GM18519 (cell line): ENCODE results near the gene RANBP9.

Source experiments
- ATAC-seq: cut with Tn5 transposase; IDR thresholded peaks from one replicate; pipeline ENCODE4 v1.9.1; 2021; ENCODE audit warnings: mild to moderate bottlenecking, moderate library complexity; ENCODE audit not compliant: unreplicated experiment, low FRiP score

The RANBP9 gene

GRCh38 chr6:13679996-13680395, 31.6 kb downstream of the RANBP9 start:
- no peak for ATAC-seq

DNA sequence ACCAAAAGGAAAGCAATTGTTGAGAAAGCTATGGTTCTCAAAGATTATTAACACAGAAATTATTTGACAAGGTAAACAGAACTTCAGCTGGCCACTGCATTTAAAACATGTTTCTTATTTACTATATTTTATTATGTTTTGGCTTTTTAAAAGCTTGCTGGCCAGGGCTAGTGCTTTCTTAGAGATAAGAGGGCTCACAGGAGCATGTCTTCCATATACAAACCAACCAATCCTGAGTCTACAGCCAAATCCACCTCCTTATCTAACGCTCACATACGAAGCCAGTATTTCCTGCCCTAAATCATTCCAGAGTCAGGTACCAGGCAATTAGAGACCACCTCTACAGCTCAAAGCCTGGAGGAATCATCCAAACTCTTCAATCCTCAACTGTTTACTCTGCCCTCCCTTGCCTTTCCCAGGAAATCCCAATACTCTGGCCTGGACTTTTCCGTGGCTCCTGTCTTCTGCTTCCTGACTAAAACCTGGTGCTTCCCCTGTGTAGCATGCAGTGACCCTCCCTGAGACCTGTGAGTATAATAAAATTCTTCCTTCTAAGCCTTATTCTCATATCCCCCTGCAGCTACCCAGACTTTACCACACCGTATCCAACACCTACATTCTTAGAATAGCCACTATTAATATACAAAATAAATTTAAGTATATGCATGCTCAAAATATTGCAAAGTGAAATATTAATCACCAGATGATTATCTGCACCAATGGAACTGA, 33.2 kb downstream of the RANBP9 start:
- ATAC-seq: no peak

GRCh38 chr6:13677878-13678254, 33.8 kb downstream of the RANBP9 start:
- ATAC-seq: no peak

DNA sequence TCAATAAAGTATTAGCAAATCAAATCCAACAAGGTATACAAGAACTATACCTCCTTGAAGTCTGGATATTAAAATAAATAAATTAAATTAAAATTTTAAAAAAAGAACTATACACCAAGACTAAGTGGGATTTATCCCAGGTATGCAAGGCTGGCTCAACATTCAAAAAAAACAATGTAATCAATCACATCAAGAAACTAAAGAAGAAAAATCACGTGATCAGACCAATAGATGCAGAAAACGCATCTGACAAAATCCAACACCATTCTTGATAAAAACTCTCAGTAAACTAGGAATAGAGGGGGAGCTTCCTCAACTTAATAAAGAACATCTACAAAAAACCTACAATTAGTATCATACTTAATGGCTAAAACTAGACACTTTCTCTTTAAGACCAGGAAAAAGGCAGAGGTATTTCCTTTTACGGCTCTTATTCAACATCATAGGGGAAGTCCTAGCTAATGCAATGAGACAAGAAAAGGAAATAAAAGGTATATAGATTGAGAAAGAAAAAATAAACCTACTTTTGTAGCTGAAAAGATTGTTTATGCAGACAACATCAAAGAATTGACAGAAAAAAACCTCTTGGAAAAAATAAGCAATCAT, 35.0 kb downstream of the RANBP9 start:
- no peak for ATAC-seq

DNA sequence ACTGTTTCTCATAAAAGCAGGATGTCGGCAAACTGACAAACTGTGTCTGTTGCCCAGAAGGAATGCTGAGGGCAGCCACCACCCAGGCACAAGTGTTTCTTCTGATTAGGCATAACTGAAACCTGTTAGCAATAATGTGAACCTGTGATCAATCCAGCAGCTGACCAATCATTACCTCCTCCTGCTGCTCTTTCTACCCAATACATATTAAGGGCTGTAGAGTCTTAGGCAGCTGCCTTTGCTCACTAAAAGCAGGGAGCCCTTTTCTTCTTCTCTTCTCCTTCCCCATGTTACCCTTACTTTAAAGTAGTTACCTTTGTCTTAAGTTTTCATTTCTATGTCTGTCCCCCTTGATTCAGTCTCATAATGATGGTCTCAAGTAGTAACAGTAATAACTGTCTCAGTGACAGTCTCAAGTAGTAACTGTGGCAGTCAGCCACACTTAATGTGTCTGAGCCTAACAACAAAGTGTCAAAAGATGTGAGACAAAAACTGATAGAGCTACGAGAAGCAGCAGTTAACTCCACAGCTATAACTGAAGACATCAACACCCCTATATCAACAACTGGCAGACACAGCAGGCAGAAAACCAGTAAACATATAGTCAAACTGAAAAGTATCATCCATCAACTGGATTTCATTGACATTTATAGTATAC, 37.0 kb downstream of the RANBP9 start:
- ATAC-seq: no peak

DNA sequence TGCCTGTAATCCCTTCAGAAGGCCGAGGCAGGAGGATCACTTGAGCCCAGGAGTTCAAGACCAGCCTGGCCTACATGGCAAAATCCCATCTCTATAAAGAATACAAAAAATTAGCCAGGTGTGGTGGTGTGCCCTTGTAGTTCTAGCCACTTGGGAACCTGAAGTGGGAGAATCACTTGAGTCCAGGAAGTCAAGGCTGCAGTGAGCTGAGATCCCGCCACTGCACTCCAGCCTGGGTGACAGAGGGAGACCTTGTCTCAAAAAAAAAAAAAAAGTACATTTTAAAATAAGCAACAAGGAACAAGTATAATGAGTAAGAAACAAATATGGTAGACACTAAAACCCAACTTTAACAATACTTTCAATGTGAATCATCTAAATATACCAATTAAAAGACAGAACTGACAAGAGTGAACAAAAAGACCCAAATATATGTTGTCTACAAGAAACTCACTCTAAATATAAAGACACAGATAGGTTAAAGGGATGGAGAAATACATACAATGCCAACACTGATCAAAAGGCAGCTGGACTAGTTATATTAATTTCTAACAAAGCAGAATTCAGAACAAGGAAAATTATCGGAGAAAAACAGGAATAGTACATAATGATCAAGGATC, 37.7 kb downstream of the RANBP9 start:
- ATAC-seq: no peak

DNA sequence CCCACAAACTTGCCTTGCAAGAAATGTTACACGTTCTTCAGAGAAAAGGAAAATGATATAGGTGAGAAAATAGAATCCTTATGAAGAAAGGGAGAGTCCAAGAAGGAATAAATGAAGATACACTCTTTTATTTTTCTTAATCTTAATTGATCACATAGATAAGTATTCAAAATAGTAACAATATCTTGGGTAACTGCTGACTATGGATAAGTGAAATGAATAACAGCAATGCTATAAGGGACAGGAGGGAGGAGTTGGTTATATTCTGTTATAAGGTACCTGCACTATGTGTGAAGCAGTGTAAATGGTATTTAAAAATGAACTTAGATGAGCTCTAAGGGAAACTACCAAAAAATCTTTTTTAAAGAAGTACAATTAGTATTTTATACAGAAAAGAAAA, 38.3 kb downstream of the RANBP9 start:
- no peak for ATAC-seq

- ATAC-seq: no peak
Observed at GRCh38 chr6:13672904-13673303, 38.7 kb downstream of the RANBP9 start.

DNA sequence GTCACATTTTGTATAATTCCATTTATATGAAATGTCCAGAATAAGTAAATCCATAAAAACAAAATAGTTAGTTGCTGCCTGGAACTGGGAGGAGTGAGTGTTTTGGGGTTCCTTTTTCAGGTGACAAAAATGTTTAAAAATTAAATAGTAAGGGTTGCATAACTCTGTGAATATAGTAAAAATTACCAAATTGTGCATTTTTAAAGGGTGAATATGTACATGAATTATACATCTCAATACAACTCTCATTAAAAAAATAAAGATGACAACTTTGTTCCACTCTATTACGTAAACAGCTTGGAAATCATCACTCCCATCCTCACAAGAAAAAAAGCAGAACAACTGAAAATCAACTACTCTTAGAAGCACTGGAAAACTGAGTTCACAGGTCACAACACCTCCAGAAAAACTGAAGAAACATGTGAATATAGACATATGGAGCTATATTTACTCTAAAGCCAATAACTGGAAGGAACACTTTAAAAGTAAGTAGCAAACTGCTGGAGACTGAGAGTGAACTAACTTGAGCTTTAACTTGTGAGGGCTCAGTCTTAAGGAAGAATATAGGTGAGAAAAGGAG, 40.0 kb downstream of the RANBP9 start:
- no peak for ATAC-seq

GRCh38 chr6:13669476-13669875, 42.2 kb downstream of the RANBP9 start:
- no peak for ATAC-seq

DNA sequence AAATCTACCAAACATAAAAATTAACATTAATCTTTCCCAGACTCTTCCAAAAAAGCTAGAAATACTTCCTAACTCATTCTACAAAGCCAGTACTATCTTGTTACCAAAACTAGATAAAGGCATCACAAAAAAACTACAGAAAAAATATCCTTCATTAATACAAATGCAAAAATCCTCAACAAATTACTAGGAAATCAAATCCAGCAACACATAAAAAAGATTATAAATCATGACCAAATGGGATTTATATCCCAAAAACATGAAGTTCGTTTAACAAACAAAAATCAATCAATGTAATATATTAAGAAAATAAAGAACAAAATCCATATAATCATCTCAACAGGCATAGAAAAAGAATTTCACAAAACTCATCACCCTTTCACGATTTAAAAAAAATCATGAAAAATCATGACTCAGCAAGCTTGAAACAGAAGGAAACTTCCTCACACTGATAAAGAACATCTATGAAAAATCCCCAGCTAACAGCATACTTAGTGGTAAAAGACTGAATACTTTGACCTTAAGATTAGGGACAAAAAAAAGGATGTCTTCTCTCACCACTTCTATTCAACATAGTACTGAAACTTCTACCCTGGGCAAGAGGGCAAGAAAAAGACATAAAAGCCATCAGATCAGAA, 43.2 kb downstream of the RANBP9 start:
- ATAC-seq: no peak

- no peak for ATAC-seq
Observed at GRCh38 chr6:13667655-13668054, 44.0 kb downstream of the RANBP9 start.

DNA sequence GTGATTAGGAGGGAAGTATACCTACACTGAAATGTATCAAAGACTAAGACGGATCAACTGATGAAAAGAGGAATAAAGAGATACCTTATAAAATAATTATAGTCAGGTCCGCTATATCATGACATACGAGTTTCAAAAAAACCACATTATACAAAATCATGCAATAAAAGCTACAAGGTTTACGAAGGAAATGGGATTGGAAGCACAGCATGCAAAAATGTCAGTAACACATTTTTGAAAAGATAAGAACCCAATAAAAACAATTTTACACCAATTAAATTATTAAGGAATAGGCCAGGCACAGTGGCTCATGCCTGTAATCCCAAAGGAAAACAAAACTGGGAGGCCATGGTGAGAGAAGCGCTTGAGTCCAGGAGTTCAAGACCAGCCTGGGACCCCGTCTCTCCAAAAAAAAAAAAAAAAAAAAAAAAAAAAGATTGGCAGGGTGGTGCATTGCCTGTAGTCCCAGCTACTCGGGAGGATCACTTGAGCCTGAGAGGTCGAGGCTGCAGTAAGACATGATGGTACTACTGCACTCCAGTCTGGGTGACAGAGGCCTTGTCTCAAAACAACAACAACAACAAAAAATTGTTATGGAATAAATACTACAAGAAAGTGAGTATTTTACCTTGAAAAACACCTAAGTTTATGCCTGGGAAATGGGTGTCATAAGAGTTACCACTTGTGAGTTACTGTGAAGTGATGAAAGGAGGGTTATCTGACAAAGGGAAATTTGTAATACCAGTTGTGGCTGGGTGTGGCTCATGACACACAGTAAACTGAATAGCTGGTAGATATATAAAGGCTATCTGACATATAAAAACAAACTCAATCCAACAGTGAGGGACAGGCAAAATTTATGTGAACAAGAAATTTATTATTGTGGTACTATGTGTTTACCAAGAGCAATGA, 45.2 kb downstream of the RANBP9 start:
- no peak for ATAC-seq

GRCh38 chr6:13664703-13665352, 46.8 kb downstream of the RANBP9 start:
- ATAC-seq: no peak

DNA sequence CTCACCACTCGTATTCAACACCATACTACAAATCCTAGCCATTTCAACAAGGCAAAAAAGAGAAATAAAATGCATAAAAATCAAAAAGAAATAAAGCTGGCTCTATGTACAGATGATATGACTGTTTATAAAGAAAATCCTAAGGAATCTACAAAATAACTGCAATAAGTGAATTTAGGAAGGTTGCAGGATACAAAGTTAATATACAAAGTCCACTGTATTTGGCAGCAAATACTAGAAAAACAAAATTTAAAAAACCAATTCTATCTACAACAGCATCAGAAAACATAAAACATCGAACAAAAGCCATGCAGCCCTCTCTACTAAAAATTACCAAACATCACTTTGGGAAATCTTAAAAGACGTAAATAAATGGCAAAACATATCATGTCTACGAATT, 47.6 kb downstream of the RANBP9 start:
- ATAC-seq: no peak

- no peak for ATAC-seq
Observed at GRCh38 chr6:13662651-13663334, 48.8 kb downstream of the RANBP9 start.

DNA sequence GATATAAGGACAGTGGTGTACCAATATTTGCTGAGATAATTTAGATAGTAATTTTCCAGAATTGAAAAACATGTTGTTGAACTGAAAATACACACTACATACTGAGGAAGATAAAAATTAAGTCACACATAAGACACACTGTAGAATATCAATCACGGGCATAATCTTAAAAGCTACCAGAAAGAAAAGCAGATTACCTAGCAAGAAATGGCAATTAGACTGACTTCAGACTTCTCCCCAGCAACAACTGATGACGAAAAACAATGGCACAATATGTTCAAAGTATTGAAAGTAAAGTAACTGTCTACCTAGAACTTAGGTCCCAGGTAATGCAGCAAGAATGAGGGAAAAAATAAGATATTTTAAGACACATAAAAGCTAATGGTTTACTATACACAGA, 50.0 kb downstream of the RANBP9 start:
- ATAC-seq: no peak

DNA sequence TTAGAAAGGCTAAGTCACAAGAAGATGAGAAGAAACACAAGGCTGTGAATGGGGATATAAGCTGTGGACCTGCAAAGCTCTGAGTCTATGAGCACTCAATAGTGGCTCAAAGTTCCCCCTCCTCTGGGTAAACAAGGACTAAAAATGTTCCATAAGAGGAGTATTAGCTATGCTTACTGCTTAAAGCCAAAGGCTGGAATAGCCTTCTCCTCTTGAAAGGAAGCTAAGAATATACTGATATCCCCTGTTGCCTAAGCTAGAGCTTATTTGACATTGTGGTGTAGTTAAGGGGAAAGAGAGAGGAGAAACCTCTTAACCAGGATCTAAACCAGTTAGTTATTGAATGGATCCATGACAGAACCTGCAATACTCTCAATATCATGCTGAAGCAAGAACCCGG, 50.7 kb downstream of the RANBP9 start:
- no peak for ATAC-seq

GRCh38 chr6:13660273-13660672, 51.4 kb downstream of the RANBP9 start:
- no peak for ATAC-seq
